NCI-H526 treated with DMSO at 0.1 percent for 48 hours (cell line): ENCODE data around the gene POTEM.
"Not testable (repeated sequence)": the region's sequence is repeated elsewhere in the genome, so short reads cannot be mapped to it uniquely, and the experiment has no call there.

Source experiments
- DNase-seq: peaks from one replicate; lab custom pipeline; 2025; lab: John Stamatoyannopoulos, UW

Gene POTEM

DNA sequence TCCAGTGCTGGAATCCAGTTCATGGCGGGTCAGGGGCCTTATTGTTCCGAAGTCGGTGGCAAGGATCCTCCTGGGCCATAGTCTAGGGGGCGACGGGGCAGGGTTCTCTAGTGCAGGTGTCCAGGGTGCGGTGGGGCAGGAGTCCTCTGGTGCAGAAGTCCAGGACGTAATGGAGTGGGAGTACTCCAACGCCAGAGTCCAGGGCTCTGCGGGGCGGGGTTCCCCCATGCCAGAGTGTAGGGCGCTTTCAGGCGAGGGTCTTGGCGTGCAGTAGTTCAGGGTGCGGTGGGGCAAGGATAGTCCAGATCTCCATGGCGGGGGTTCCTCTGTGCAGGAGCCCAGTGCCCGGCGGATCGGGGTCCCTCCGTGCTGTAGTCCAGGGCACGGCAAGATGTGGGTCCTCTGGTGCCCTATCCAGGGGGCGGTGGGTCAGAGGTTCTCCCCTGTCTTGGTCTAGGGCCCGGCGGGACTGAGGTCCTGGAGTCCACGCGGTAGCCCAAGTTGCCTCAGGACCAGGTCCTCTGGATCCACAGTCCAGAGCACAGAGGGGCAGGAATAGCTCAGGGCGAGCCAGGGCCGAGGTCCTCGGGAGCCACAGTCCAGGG, 70.9 kb downstream of the POTEM start:
- DNase-seq: not testable (repeated sequence)

GRCh38 chr14:19038785-19039184, 71.6 kb downstream of the POTEM start:
- not testable (repeated sequence) for DNase-seq

DNA sequence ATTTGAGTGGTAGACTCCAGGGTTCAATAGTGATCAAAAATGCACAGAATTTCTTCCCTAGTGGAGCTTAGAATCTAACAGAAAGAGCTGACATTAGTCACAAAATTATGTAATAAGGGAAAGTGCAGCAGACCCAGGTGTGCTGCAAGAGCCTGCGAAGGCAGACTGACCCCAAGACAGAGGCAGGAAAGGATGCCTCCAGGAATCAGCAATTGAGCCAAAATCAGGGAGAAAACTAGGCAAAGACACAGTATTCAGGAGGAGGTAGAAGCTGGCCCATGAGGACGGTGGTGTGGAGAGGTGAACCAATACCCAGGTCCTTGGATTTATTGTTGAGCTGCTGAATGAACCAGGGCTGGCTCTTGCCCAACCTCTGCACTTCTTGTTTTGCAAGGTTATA, 76.2 kb downstream of the POTEM start:
- DNase-seq: not testable (repeated sequence)
